Measurements from ENCODE around the gene ANKMY1. TPM values are rescaled to one million over a fixed set of nuclear protein-coding genes. Genes with fewer than 3 reads are reported as not detected.

Gene ANKMY1
- total RNA-seq, 1 experiment from 2014 or later: 19.5 TPM

DNA sequence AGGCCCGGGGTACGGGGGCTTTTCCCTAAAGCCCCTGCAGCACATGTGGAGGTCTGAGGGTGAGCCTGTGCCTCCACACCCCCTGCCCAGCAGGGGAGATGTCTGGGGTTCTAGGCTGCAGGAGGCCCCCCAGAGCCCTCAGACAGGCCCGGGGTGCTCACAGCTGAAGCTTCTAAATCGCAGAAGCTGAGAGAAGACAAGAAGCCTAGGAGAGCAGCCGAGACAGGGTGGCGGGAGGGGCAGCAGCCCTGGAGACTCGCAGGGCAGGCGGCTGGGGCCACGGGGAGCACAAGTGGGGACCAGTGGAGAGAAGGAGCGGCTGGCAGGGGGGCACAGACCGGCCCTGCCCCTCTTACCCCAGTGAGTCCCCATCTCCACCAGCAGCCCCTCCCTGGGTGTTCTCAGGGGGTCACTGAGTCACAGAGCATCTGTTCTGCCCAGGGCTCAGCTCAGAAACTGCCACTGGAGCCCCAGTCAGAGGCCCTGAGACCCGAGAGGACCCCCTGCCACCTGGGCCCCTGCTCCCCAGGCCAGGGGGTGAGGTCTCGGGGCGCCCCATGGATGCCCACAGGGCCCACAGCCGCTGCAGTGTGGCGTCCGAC, 96.2 kb downstream of the ANKMY1 start:
- H3K9me3 ChIP-seq (ENCODE audit: low read length): no peaks in the 10 kb centered on the region
- peaks cover 6% of the 10 kb centered on the region for H3K36me3 ChIP-seq (ENCODE audit: low read depth, low read length)
- no peak overlapping the region for H3K4me2 ChIP-seq (ENCODE audit: low read length)
- H3K27ac ChIP-seq (ENCODE audit: low read length): no peak overlapping the region
- H3K9ac ChIP-seq (ENCODE audit: low read length): no peak overlapping the region
- H3K4me3 ChIP-seq (ENCODE audit: low read length): no peak overlapping the region
- no peaks in the 10 kb centered on the region for H3K4me1 ChIP-seq (ENCODE audit: insufficient read depth, low read length)
- ChIA-PET CTCF (no interaction called here), POLR2A (ENCODE audit: unreplicated experiment) (no interaction called here)
- intact Hi-C loops (cut with micrococcal nuclease): no loop called here
- no peak for TF ChIP-seq EZH2 (IDR thresholded peaks at IDR 0.05; ENCODE audit: low read length, unreplicated experiment)
- no peak for TF ChIP-seq EZH2phosphoT487 (IDR thresholded peaks at IDR 0.05; ENCODE audit: borderline replicate concordance, low read length)
- TF ChIP-seq, protein P1, sequence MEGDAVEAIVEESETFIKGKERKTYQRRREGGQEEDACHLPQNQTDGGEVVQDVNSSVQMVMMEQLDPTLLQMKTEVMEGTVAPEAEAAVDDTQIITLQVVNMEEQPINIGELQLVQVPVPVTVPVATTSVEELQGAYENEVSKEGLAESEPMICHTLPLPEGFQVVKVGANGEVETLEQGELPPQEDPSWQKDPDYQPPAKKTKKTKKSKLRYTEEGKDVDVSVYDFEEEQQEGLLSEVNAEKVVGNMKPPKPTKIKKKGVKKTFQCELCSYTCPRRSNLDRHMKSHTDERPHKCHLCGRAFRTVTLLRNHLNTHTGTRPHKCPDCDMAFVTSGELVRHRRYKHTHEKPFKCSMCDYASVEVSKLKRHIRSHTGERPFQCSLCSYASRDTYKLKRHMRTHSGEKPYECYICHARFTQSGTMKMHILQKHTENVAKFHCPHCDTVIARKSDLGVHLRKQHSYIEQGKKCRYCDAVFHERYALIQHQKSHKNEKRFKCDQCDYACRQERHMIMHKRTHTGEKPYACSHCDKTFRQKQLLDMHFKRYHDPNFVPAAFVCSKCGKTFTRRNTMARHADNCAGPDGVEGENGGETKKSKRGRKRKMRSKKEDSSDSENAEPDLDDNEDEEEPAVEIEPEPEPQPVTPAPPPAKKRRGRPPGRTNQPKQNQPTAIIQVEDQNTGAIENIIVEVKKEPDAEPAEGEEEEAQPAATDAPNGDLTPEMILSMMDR (conservative IDR thresholded peaks at IDR 0.05; ENCODE audit: low read depth, low read length): no peak
- H4K20me1 ChIP-seq (ENCODE audit: low read length): no peaks in the 10 kb centered on the region
- BruUV-seq (replicated peaks): no TSS peak
- no peaks in the 10 kb centered on the region for H3K9me2 ChIP-seq (replicated peaks; ENCODE audit: low read length)
- no peak overlapping the region for H2AFZ ChIP-seq (ENCODE audit: low read length)
- no peaks in the 10 kb centered on the region for H3K27me3 ChIP-seq (ENCODE audit: low read length)
- H3K79me2 ChIP-seq (ENCODE audit: low read length): no peaks in the 10 kb centered on the region
- ATAC-seq (no peak), DNase-seq (no peak)
- no peaks in the 10 kb centered on the region for H3F3A ChIP-seq (ENCODE audit: low read length, unreplicated experiment)

- POLR2A ChIA-PET (ENCODE audit: unreplicated experiment): no interaction called here
- intact Hi-C loops (cut with micrococcal nuclease): no loop called here
These were observed 96.9 kb downstream of the ANKMY1 start for GRCh38 chr2:240460781-240461431.

More at GRCh38 chr2:240460781-240461431, 96.9 kb downstream of the ANKMY1 start:
- no TSS peak for BruUV-seq (replicated peaks)
- Histone ChIP-seq H2AFZ (ENCODE audit: low read length) (no peak overlapping the region), H3K36me3 (ENCODE audit: low read depth, low read length) (peaks cover 6% of the 10 kb centered on the region), H3K27me3 (ENCODE audit: low read length) (no peaks in the 10 kb centered on the region), H3K4me2 (ENCODE audit: low read length) (no peak overlapping the region), H3F3A (ENCODE audit: low read length, unreplicated experiment) (no peaks in the 10 kb centered on the region), H3K9me3 (ENCODE audit: low read length) (no peaks in the 10 kb centered on the region), H3K9me2 (replicated peaks; ENCODE audit: low read length) (no peaks in the 10 kb centered on the region), H3K9ac (ENCODE audit: low read length) (no peak overlapping the region), H3K79me2 (ENCODE audit: low read length) (no peaks in the 10 kb centered on the region), H3K4me1 (ENCODE audit: insufficient read depth, low read length) (no peaks in the 10 kb centered on the region), H3K27ac (ENCODE audit: low read length) (no peak overlapping the region), H3K4me3 (ENCODE audit: low read length) (no peak overlapping the region), H4K20me1 (ENCODE audit: low read length) (no peaks in the 10 kb centered on the region)
- TF ChIP-seq EZH2phosphoT487 (IDR thresholded peaks at IDR 0.05; ENCODE audit: borderline replicate concordance, low read length) (no peak), EZH2 (IDR thresholded peaks at IDR 0.05; ENCODE audit: low read length, unreplicated experiment) (no peak)
- TF ChIP-seq, protein P1 (conservative IDR thresholded peaks at IDR 0.05; ENCODE audit: low read depth, low read length): peak; percentile 14; the same call in 1 of the 2 replicates
- DNase-seq (no peak), ATAC-seq (no peak)
- CTCF ChIA-PET: no interaction called here

Measured in PC-3 (cell line).